Effector CD8-positive, alpha-beta T cell (primary cell): ENCODE results near the gene DNAJC5G.
"Not testable (repeated sequence)": the region's sequence is repeated elsewhere in the genome, so short reads cannot be mapped to it uniquely, and the experiment has no call there.

ENCODE experiments used
- DNase-seq: peaks from one replicate; lab custom pipeline; 2025; lab: John Stamatoyannopoulos, UW

Gene DNAJC5G

DNA sequence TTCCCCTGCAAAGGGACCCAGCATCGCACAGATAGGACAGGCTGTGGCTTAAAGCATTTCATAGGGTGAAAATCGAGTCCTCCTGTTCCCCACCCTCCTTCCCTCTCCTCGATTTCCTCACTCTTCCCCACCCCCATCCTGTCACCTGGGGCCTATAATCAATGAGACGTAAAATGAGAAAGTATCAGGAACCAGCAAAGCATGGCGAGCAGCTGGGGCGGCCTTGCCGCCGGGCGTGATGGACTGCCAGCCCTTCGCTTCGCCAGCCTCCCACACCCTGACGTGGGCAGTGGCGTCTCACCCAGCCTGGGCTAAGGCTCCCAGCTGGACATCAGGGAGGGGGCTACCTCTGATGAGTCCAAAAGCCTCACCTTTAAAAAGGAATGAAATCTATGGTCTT, 23.5 kb upstream of the DNAJC5G start:
- no peak for DNase-seq

DNA sequence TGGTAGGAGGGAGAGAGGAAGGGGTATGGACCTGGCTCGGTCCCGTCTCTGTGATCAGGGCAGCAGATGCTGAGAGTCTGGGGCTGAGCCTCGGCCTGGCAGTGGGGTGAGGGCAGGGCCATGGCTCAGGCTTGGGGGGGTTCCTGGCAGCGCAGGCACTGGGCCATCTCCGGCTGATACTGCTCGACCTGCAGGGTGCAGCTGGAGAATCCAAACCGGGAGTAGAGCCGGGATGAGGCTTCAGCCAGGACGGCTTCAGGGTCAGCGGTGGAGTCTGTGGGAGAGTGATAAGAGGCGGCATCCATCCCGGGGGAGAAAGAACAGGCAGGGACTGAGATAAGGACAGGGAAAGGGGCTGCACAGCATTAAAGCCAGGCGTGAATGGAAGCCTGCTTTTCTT, 20.0 kb upstream of the DNAJC5G start:
- DNase-seq = no peak

DNA sequence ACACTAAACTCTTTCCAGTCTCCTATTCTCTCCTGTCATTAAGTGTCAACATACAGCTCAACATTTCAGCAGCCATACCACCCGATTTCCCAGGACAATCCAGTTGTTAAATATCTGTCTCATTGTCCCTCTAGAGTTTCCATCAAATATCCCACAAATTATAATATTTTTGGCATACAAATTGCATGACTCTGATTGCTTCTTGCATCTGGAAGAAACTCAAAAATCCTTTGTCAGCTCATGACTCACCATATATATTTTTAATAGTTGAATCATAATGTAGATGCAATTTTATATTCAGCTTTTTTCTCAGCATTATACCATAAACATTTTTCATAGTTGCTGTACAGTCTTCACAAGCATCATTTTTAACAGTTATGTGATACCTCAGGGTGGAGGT, 19.6 kb upstream of the DNAJC5G start:
- DNase-seq = no peak

DNA sequence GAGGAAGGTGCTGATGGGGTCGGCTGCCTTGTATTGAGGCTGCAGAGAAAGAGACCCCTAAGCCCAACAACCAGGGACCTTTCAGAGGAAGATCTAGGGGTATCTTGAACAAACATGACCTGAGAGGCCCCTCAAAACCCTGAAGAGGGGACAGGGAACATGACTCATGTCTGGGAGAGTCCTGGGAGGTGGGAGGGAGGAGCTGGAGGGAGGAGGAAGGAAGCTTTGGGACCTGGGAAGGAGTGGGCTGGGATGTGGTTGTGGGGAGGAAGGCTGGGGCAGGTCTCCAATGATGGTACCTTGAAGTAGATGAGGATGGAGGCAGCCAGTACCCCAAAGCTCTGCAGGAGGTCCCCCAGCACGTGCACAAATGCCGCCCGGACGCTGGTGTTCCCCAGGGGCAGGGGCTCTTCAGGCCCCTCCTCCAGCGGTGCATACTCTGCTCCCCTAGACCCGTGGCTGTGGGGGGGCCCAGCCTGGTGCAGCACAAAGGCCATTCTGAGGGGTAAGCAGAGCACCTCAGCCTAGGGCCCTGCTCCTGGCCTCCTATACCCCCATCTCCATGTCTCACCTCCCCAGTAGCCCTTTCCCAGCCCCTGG, 18.3 kb upstream of the DNAJC5G start:
- no peak for DNase-seq

DNA sequence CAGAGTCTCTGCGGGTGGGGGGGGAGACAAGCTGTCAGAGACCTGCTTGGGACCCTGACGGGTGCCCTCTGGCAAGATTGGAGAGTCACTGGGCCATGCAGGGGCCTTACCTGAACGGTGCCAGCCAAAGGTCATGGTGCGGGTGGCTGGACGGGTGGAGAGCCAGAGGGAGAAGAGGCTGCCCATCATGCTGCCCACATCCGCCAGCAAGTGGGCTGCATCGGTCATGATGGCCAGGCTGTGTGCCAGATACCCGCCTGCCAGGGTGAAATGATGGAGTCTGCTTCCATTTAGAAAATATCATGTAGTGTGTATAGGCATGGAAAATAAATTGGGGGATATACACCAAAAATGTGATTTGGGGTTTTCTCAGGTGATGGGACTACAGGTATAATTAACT, 17.2 kb upstream of the DNAJC5G start:
- DNase-seq = no peak

DNA sequence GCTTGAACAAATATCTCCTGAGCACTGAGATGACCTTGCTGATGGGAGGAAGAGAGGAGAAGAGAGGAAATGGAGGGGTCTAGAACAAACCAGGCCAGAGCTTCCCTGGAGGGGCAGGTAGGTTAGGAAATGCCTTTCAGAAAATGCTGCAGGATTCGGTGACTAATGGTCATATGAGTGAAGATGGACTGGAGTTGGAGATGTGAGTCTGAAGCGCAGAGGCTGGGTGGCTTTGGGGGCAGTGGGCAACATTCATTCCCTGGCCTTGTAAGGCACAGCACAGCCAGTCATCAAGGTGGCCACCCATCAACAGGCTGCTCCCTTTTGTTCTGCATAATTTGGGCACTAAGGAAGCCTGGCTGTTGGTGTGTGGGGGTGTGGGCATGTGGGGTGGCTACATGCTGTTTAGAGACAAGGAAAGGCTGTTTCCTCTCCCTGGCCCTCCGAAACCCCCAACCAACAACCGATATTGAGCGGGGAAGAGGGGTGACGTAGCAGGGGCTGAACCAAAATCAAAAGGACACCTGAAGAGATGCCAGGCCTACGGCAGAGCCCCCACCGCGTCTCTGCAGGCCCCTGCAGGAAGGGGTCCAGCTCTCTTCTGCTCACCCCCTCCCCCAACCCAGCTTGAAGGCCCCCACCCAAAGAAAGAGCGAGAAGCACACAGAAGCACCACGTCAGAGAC, 13.8 kb upstream of the DNAJC5G start:
- no peak for DNase-seq

DNA sequence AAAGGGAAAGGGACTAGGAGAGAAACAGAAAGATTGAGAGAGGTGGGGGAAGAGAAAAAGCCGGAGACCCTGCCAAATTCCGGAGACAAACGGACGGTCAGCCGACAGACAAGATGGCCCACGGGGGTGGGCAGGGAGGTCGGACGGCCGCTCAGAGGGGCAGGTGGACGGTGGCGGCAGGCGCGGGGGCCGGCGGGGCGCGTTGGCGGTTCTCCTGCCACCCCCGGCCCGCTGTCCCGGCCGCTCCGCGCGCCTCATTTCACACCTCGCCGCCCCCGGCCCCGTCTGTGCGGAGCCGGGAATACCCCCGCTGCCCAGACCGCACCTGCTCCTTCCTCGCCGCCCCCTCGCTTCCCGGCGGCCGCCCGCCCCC, 13.3 kb upstream of the DNAJC5G start:
- no peak for DNase-seq

DNA sequence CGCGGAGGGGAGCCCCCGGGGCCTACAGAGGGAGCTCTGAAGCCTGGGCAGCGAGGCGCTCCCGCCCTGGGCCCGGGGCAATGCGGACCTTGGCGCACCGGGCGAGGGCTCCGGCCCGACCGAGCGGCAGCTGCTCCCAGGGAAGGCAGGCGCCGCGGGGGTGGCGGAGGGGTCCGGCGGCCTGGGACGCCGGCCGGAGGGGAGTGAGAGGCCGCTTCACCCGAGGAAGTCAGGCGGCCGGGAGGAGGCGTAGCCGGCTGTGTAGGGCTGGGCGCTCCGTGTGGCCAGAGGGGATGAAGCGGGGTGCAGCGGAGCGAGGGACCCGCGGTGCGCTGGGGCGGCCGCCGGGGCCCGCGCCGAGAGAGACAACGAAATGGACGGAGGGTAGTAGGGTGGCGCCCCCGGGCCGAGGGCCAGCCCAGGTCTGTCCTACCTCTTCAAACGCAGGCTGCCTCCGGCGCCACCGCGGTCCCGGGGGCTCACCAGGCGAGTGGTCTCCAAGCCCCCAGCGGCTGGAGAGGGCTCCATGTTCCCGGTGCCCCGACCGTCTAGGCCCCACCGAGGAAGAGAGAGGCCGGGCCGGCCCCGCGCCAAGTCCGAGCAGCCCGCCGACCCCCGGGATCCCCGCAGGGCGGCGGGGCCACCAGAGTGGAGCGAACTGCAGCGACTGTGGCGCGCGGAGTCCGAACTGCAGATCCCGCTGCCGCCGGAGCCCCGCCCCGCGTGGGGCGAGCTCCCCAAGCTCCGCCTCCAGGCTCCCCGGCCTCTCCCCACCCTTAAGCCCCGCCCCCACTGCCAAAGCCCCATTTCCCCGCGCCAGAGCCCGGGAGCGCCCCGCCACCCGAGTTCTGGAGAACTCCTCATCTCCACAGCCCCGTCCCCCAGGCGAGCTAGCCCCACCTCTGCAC, 12.6 kb upstream of the DNAJC5G start, which contains the start of gene SLC30A3:
Gene SLC30A3 (minus strand): TSS at position 669 of the 908 bp plus-strand sequence. CDS start 141 bp downstream, at position 528.
- DNase-seq = peak; percentile 56

DNA sequence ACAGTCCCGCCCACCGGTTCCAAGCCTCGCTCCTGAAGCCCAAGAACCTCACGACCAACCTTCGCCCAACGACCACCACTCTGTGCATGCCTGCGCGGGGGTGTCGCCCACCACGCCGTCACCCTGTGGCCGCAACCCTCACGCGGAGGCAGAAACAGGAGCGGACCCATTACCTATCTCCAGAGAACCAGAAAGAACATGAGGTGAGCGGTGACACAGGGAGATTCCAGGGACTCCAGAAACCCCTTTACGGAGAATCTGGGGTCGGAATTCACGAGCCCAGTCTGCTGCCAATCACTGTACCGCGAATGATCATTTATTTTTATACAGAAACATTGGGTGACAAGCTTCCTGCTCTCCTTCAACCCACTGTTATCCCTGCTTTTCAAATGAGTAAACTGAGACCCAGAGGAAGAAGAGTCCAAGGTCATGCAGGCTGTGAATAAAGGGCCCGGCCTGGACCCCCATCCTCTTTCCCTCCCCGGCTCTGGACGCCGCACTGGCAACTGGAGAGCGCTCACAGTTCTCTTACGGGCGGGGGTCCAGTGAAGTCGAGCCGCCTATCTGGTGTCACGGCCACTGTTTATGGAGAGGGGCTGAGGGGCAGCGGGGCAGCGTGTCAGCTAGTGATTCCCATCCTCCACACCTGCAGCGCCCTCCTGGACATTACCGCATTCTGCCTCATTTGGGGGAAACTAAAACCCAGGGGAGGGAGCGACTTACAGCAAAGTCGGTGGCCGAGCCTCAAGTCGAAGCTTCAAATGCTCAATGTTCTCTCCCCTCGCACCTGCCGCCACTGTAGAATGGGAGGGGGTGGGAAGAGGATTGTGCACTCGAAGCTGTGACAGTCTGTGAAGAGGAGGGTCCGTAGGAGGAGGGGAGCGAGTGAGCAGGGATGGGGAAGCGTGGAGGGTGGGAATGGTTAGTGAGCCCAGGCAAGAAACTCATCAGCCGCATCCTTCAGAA, 11.7 kb upstream of the DNAJC5G start:
- no peak for DNase-seq

DNA sequence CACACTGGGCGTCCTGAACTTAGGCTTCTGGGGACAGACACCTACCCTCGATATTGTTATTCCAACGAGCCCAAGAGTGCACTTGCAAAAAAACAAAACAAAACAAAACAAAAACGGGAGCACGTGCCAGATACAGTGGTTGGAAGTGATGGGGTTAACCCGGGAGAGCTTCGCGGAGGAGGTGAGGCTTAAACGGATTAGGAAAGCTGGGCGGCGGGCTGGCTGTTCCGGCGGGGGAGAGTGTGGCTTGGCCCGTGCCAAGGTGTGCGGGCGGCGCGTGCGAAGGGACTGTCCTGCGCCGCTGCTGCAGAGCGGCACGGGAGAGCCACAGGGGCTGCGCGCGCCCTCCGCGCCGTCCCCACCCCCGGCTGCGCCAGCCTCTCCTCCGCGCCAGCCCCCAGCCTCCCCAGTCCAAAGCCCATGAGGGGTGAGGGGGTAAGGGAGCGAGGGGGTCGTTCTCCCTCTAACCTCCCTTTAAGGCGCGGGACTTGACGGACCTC, 10.9 kb upstream of the DNAJC5G start:
- DNase-seq = no peak

DNA sequence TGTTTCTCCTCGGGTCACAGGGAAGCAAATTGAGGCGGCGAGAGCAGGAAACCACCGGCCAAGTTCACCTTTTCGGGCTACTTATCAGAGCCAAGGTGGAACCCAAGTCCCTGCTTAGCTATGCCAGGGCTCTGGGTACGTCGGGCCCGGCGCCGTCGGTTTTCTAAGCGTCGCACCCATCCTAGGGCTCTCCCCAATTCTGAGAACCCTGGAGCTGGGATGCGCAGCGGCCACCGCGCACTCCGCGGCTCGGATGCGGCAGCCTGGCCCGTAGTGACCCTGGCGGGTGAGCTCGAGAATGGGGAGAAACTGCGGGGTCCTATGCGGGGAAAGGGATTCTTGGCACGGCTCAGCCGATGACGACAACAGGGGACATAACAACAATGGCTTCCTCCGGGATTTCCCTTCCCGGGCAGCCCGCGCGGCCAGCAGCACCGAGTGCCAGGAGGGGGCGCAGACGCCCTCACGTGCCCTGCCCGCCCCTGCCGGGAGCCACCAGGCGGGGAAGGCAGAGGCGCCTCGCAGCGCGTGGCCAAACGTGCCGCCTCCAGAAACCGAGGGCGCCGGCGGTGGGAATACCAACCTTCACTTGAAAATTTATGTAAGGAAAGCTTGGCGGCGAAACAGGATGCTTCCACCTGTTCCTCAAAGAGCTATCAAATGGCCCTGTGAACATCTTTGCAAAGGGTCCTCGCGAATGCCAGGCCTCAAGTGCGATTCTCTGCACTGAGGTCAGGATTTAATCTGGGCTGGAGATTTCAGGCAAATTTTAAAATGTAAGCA, 10.3 kb upstream of the DNAJC5G start:
- peak; percentile 60 for DNase-seq

DNA sequence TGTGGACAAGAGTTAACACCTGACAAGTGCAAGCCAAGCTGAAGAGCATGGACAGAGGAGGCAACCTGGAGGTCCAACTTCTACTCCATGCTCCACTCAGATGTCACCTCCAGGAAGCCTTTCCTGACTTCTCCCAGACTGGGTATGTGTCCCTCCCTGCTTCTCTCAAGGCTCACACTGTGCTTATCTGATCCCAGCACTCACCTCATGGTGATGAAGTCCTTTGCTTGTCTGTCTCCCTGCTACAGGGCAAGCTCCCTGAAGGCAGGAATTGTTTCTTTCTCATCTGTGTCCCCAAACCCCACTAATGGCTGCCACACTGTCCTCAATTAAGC, 9.7 kb upstream of the DNAJC5G start:
- DNase-seq = no peak

DNA sequence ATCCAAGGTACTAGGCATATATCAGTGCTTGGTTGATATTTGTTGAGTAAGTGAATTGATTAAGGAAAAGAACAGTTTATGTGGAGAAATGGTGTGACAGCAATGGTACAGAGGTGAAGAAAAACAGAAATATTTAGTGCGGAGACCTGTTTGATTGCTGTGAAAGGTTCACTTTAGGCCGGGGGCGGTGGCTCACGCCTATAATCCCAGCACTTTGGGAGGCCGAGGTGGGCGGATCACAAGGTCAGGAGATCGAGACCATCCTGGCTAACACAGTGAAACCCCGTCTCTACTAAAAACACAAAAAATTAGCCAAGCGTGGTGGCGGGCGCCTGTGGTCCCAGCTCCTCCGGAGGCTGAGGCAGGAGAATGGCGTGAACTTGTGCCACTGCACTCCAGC, 6.9 kb upstream of the DNAJC5G start:
- DNase-seq = not testable (repeated sequence)

DNA sequence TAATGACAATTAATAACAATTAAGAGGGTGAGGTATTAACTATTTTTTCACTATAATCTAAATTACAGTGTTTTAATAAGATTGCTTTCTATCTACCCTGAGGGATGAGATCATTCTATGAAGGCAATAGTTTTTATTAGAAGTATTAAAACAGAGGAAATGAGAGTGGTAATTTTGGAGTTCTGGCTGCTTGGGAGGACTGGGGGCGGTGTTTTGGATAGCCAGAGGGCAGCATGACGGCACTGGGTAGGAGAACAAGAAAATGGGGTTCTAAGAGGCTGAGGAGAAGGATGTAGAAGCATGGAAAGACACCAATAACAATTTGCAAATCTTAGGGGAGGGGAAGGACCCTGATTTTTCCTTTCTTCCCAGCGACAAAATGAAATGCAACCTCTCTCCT, 5.1 kb upstream of the DNAJC5G start:
- DNase-seq = no peak

DNA sequence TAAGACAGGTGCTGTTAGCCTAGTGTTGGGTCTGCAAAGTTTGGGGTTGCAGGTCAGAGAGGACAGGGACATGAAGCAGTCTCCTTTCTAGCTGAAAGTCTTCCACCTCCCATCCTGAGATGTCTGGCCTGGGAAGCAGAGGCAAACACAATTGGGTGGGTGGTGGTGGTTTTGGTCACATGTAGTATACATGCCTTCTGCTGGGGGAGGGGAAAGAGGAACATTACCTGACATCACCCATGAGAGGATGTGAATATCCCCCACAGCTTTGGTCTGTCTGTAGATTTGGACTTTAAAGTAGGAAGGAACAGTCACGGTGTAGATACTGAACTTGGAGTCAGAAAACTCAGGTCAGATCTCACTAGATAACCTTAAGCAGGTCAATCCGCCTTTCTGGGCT, 4.6 kb upstream of the DNAJC5G start:
- no peak for DNase-seq

DNA sequence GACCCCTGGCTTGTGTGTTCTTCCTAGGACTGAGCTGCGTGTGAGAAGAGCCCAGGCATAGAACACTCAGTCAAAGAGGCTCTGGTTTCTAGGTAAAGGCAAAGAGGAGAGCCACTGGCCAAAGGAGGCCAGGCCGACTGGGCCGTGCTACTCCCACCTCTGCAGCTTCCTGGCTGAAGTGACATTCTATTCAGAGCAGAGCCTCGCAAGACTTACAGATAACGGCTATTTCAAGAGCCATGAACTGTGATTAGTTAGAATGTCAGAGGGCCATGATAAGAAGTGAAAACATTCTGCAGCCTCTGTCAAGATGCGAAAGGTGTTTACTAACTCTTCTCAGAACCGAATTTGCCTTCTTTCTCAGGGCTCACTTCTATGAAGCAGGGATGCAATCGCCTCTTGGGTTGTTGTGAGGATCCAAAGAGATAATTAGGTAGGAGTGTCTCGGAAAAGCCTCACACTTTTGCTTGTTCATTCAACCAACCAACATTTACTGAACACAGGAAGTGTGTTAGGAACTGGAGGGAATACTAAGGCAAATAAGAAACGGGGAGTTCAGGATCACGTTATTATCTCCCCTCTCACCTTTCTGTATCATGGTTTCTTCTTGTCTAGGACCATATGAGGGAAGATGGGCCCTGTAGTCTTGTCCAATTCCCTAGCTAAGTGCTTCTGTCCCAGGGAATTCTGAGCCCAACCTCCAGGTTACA, 3.4 kb upstream of the DNAJC5G start:
- DNase-seq = no peak

DNA sequence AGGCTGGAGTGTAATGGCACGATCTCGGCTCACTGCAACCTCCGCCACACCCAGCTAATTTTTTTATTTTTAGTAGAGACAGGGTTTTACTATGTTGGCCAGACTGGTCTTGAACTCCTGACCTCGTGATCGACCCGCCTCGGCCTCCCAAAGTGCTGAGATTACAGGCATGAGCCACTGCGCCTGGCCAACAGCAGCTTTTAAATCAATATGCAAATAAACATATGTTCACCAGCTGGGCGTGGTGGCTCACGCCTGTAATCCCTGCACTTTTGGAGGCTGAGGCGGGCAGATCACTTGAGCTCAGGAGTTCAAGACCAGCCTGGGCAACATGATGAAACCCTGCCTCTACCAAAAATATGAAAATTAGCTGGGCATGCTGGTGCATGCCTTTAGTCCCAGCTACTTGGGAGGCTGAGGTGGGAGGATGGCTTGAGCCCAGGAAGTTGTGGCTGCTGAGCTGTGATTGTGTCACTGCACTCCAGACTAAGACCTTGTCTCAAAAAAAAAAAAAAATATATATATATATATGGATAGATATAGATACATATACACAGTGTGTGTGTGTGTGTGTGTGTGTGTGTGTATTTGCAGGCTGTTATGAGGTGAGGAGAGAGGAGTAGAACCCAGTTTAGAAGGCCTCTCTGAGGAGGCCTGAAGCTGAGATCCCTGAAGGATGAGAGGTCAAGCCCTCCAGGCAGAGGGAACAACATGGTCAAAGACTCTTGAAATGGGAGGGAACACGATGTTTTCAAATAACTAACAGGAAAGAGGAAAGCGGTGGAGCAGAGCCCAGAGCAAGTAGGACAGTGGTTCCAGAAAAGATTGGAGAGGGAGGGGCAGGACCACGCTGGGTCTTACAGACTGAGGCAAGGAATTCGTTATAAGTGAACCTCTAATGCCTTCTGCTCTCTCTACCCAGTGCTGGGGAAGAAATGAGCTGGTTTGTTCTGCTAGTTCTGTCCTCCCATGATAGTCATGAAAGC, 2.4 kb upstream of the DNAJC5G start:
- not testable (repeated sequence) for DNase-seq

DNA sequence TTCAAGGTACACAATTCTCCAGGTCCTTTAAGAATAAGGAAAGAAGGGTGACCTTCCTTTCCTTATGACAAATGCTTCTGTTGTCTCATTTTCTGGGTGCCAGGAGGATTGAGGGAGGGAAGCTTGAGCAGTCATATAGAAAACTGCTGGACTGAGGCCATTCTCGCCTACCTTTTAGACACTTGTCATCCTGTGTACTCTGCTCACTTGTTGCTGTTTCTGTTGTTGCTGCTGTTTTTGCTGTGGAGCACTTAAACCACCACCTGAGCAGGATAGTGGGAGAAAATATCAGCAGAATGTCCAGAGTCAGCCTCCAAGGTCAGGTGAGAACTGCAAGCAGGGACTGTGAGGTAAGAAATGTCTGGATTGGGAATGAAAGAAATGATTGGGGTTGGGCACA, 2.8 kb downstream of the DNAJC5G start:
- DNase-seq = no peak

DNA sequence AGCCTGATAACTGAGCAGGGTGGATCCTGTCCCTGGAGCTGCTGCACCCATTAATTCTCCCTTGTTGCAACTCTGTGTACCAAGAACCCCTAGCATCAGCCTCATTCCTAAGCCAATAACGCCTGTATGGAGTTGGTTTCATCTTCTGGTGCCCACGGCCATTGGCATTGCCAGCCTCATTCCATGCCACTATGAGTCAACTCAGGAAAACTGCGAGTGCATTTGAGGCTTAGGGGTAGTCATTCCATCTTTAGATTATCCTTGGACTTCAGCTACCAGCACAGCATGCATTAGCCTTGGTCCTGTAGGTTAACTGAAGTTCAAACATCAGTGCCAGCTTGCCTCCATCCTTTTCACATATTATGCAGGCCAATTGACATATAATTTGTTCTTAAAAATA, 5.6 kb downstream of the DNAJC5G start:
- DNase-seq = no peak
